ENCODE measurements around the gene CYP21A2.
"Not testable (repeated sequence)": the region's sequence is repeated elsewhere in the genome, so short reads cannot be mapped to it uniquely, and the experiment has no call there.

The CYP21A2 gene

GRCh38 chr6:32037598-32038524 is at the start of gene CYP21A2:
Gene CYP21A2 (plus strand): TSS chr6:32038415. CDS start chr6:32038423, 8 bp downstream.
- not testable (repeated sequence) for DNase-seq (ENCODE audit: low spot score)

- DNase-seq (ENCODE audit: low spot score), result not testable (repeated sequence)
These were observed 48.9 kb upstream of the CYP21A2 start for GRCh38 chr6:31989363-31989762.

GRCh38 chr6:31994421-31994820 is 43.8 kb upstream of the CYP21A2 start:
- DNase-seq (ENCODE audit: low spot score), result not testable (repeated sequence)

- DNase-seq (ENCODE audit: low spot score), result not testable (repeated sequence)
These were observed 41.8 kb upstream of the CYP21A2 start for GRCh38 chr6:31996385-31996784.

GRCh38 chr6:32002546-32003268 is 35.5 kb upstream of the CYP21A2 start:
- not testable (repeated sequence) for DNase-seq (ENCODE audit: low spot score)

GRCh38 chr6:32003301-32003700 is 34.9 kb upstream of the CYP21A2 start:
- not testable (repeated sequence) for DNase-seq (ENCODE audit: low spot score)

- DNase-seq (ENCODE audit: low spot score), result not testable (repeated sequence)
These were observed 33.8 kb upstream of the CYP21A2 start for GRCh38 chr6:32004393-32004792.

GRCh38 chr6:32004864-32005537 is 33.2 kb upstream of the CYP21A2 start:
- not testable (repeated sequence) for DNase-seq (ENCODE audit: low spot score)

- DNase-seq (ENCODE audit: low spot score), result not testable (repeated sequence)
These were observed 32.7 kb upstream of the CYP21A2 start for GRCh38 chr6:32005538-32005880.

- DNase-seq (ENCODE audit: low spot score), result not testable (repeated sequence)
These were observed 32.2 kb upstream of the CYP21A2 start for GRCh38 chr6:32005991-32006529.

GRCh38 chr6:32007086-32007485 is 31.1 kb upstream of the CYP21A2 start:
- not testable (repeated sequence) for DNase-seq (ENCODE audit: low spot score)

GRCh38 chr6:32008037-32008436 is 30.2 kb upstream of the CYP21A2 start:
- DNase-seq (ENCODE audit: low spot score), result not testable (repeated sequence)

- DNase-seq (ENCODE audit: low spot score), result not testable (repeated sequence)
These were observed 29.6 kb upstream of the CYP21A2 start for GRCh38 chr6:32008616-32009015.

- not testable (repeated sequence) for DNase-seq (ENCODE audit: low spot score)
These were observed 28.7 kb upstream of the CYP21A2 start for GRCh38 chr6:32009537-32009936.

GRCh38 chr6:32010856-32011530 is 27.2 kb upstream of the CYP21A2 start:
- not testable (repeated sequence) for DNase-seq (ENCODE audit: low spot score)

GRCh38 chr6:32012941-32013617 is 25.1 kb upstream of the CYP21A2 start:
- not testable (repeated sequence) for DNase-seq (ENCODE audit: low spot score)

- DNase-seq (ENCODE audit: low spot score), result not testable (repeated sequence)
These were observed 24.5 kb upstream of the CYP21A2 start for GRCh38 chr6:32013738-32014137.

GRCh38 chr6:32014547-32014946 is 23.7 kb upstream of the CYP21A2 start, which contains the start of gene C4B:
Gene C4B (plus strand): TSS chr6:32014795. CDS start chr6:32014846, 51 bp downstream.
- DNase-seq (ENCODE audit: low spot score), result not testable (repeated sequence)

GRCh38 chr6:32022100-32022499 is 16.1 kb upstream of the CYP21A2 start:
- not testable (repeated sequence) for DNase-seq (ENCODE audit: low spot score)

GRCh38 chr6:32028631-32029030 is 9.6 kb upstream of the CYP21A2 start:
- DNase-seq (ENCODE audit: low spot score), result not testable (repeated sequence)

GRCh38 chr6:32029553-32029952 is 8.7 kb upstream of the CYP21A2 start:
- not testable (repeated sequence) for DNase-seq (ENCODE audit: low spot score)
